Kidney tubule cell (primary cell): ENCODE data around the gene THBS2.
"Not testable (repeated sequence)": the region's sequence is repeated elsewhere in the genome, so short reads cannot be mapped to it uniquely, and the experiment has no call there.

Experiments used
- DNase-seq: peaks from one replicate; pipeline ENCODE4 v3.0.0-alpha.2; 2018; ENCODE audit warnings: low spot score

THBS2 gene

GRCh38 chr6:169184419-169184818, 69.2 kb downstream of the THBS2 start:
- no peak for DNase-seq

GRCh38 chr6:169183233-169183632, 70.4 kb downstream of the THBS2 start:
- DNase-seq, result no peak

- not testable (repeated sequence) for DNase-seq
Observed at GRCh38 chr6:169179831-169180230, 73.8 kb downstream of the THBS2 start.

- DNase-seq, result no peak
Observed at GRCh38 chr6:169177516-169178166, 76.0 kb downstream of the THBS2 start.

GRCh38 chr6:169176361-169176991, 77.2 kb downstream of the THBS2 start:
- DNase-seq, result no peak

DNA sequence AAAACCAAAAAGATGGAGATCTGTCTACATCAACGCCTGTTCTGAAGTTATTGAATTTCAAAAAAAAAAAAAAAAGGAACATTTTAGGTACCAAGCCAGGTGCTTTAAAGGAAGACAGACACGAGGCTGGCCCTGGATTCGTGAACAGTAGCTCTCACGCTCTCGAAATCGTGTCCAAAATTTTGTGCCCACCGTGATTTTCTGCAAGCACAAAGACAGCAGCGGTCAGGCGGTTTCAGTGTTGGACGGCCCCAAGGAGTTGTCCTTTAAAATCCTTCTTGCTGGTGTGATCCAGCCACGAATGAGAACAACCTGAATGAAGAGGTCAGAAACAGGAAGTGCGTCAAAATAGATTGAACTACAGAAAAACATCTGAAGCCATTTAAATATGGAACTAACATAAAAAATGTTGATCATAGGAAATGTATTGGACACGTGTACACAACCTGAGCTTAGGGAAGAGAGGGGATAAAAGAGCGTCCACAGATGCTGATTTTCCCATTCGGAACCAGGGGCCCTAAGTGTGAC, 78.2 kb downstream of the THBS2 start:
- no peak for DNase-seq

GRCh38 chr6:169174516-169175359, 78.9 kb downstream of the THBS2 start:
- no peak for DNase-seq

DNA sequence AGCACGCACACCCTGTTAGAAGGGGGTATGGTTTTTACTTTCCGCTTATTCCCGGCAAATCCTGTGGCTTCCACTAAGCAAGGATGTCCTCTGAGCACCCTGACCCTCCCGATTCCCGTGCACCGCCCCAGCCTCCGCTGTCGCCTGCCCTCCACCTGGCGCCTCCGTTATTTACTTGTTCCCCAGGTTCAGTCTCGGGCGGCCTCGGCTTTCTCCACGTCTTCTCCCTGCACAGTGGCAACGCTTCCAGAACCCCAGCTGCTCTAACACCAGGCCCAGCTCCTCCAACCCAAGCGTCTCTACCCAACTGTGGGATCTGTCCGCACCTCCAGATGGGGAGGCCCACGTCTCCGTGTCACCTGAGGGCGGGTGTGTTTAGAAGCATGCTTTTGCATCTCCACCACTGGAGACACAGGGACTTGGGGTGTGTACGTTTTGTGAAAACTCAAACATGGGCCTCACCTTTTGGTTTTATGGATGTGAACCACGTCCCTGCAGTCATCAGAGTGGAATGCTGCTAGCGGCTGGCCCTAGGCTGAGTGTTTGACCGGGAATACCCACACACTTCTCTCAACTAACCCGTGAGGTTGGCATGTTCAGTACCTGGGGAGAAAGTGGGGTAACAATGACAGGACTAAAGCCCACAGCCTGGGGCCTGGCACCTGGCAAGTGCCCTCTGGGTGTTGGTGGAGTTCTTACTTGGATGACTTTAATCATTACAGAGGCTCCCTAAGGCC, 79.9 kb downstream of the THBS2 start:
- peak; percentile 49 for DNase-seq

GRCh38 chr6:169172946-169173345, 80.7 kb downstream of the THBS2 start:
- DNase-seq, result no peak

DNA sequence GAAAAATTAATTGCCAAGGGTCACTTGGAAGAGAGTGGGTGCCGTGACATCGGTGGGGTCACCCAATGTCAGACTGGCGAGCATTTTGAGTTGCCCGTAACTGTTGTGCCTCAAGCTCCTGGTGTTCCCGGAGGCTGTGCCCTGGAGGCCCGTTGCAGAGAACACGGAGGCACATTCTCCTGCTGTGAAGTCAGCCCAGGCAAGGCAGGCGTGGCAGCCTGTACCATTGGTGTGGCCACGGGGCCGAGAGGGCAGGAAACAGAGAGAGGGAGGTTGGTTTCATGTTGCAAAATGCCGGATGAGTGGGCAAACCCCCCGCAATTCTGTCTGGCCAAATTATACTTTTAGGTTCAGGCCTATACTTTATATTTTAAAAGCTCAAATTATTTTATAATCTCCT, 81.2 kb downstream of the THBS2 start:
- peak; percentile 68 for DNase-seq

DNA sequence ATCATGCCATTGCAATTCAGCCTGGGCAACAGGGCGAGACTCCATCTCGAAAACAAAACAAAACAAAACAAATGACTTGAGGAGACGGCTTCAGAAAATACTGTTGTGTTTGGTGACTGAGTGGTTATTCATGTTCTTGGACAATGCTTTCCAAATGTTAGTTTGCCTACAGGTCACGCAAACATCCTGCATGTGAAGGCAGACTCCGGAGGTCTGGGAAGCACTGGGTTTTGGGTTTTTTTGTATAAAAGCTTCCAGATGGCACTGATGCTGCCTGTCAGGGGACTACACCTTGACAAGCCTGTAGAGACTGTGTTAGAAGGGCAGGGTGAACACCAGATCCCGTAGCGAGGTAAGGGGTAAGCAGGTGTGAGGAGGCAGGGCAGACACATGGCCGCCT, 81.7 kb downstream of the THBS2 start:
- DNase-seq, result peak; percentile 10

- no peak for DNase-seq
Observed at GRCh38 chr6:169171016-169171415, 82.6 kb downstream of the THBS2 start.

- DNase-seq, result no peak
Observed at GRCh38 chr6:169170583-169170955, 83.1 kb downstream of the THBS2 start.

DNA sequence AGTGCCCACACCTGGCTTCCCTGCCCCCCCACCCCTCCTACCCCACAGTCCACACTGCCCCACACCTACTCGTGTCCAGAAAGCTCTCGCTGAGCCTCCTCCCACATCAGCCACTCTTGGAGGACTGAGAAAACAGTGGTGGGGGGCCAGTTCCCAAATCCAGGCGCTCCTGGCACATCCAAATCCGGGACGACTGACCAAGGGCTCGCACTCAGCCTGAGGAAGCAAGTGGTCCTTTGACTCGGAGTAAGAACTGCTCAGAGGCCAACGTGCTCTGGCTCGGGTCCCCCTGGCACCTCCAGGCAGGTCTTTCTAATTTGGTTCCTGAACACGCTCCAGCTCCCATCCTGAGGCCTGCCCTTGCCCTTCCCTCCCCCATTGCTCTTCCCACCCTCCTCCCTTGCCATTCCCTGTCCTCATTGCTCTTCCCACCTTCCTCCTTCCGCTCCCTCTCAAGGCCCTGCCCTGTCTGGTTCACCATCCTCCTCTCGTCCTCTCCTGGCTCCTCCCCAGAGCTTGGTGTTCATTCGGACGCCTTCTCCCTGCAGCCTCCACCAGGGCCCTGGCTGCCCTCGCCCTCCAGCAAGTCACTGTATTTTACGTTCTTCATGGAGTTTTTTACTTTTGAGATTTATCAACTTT, 83.6 kb downstream of the THBS2 start:
- no peak for DNase-seq

GRCh38 chr6:169169375-169169774, 84.3 kb downstream of the THBS2 start:
- no peak for DNase-seq

GRCh38 chr6:169168706-169169105, 84.9 kb downstream of the THBS2 start:
- DNase-seq, result no peak

DNA sequence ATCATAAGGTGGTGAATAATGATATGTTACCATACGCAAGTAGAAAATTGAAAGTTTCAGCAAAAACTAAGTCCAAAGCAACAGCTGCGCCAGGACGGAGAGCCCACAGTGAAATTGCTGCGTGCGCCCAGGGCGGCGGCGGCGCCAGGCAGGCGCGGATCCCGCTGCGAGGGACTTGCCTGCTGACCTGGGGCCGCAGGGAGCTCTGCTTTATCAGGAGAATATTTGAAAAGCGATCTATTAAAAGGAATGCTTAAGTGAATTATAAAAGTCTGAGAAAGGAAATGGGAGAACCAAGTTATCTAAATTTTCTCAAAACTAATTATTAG, 85.4 kb downstream of the THBS2 start:
- DNase-seq, result no peak

DNA sequence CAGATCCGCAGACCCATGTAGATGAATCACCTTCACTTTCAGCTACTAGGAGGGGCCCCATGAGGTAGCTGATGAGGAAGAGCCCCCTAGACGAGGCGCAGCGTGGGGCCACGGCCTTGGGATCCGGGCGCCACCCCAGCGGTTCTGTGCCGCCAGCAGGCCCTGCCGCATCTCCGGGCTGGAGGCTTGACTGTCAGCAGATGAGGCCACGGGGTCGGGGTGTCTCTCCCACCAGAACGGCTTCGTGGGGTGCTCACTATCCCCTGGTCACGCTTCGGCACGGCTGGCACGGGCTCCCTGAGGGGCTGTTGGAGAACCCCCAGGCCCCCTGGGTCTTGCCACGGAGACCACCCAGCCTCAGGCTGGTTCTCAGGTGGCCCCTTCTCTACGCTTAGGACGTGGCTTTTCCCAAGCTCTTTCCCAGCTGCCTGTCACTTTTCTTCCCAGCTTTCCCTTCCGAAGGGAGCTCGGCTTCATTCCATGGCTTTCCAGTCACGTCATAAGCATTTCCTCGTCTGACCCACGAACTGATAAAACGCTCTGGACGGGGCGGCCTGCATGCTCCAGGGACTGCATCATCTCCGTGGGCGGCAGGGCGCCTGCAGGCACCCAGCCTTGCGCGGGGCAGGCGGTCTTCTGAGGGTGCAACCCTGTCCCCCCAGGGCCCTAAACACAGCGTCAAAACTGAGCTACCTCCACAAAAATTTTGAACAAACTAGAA, 85.9 kb downstream of the THBS2 start:
- DNase-seq, result no peak

- no peak for DNase-seq
Observed at GRCh38 chr6:169166896-169167580, 86.6 kb downstream of the THBS2 start.
